GM19043 (cell line): ENCODE data around the gene METTL25.

ENCODE experiments used
- ATAC-seq: cut with Tn5 transposase; IDR thresholded peaks from one replicate; pipeline ENCODE4 v1.9.1; 2021; ENCODE audit warnings: low read depth; ENCODE audit not compliant: unreplicated experiment

The METTL25 gene

GRCh38 chr12:82400819-82401218 lies 42.5 kb downstream of the METTL25 start:
- no peak for ATAC-seq

GRCh38 chr12:82406651-82407050 lies 48.3 kb downstream of the METTL25 start:
- no peak for ATAC-seq

- ATAC-seq, result no peak
Measured at GRCh38 chr12:82407481-82407880, 49.2 kb downstream of the METTL25 start.

GRCh38 chr12:82408844-82409243 lies 50.5 kb downstream of the METTL25 start:
- no peak for ATAC-seq

GRCh38 chr12:82411546-82412230 lies 53.4 kb downstream of the METTL25 start:
- no peak for ATAC-seq

- no peak for ATAC-seq
Measured at GRCh38 chr12:82412246-82412645, 53.9 kb downstream of the METTL25 start.

GRCh38 chr12:82414044-82414443 lies 55.7 kb downstream of the METTL25 start:
- no peak for ATAC-seq

- ATAC-seq, result no peak
Measured at GRCh38 chr12:82414926-82415325, 56.6 kb downstream of the METTL25 start.

- no peak for ATAC-seq
Measured at GRCh38 chr12:82415402-82415801, 57.1 kb downstream of the METTL25 start.

GRCh38 chr12:82425241-82425640 lies 66.9 kb downstream of the METTL25 start:
- no peak for ATAC-seq

- no peak for ATAC-seq
Measured at GRCh38 chr12:82426081-82426480, 67.8 kb downstream of the METTL25 start.

- ATAC-seq, result no peak
Measured at GRCh38 chr12:82426586-82426985, 68.3 kb downstream of the METTL25 start.

- ATAC-seq, result no peak
Measured at GRCh38 chr12:82430541-82431145, 72.3 kb downstream of the METTL25 start.

GRCh38 chr12:82434392-82434911 lies 76.1 kb downstream of the METTL25 start:
- no peak for ATAC-seq

- no peak for ATAC-seq
Measured at GRCh38 chr12:82436354-82436753, 78.0 kb downstream of the METTL25 start.

- ATAC-seq, result no peak
Measured at GRCh38 chr12:82437744-82438143, 79.4 kb downstream of the METTL25 start.

- no peak for ATAC-seq
Measured at GRCh38 chr12:82438356-82438755, 80.0 kb downstream of the METTL25 start.

- no peak for ATAC-seq
Measured at GRCh38 chr12:82440885-82441284, 82.6 kb downstream of the METTL25 start.

GRCh38 chr12:82448911-82449578 lies 90.7 kb downstream of the METTL25 start:
- no peak for ATAC-seq

- no peak for ATAC-seq
Measured at GRCh38 chr12:82456633-82457032, 98.3 kb downstream of the METTL25 start.

- ATAC-seq, result no peak
Measured at GRCh38 chr12:82458101-82458500, 99.8 kb downstream of the METTL25 start.

GRCh38 chr12:82461393-82461792 lies 103.1 kb downstream of the METTL25 start:
- no peak for ATAC-seq
